Sigmoid colon (tissue), 4 donors: ENCODE measurements around the gene GUCA2A.
A peak's percentile ranks its signal among the peaks of the same experiment; 100 is the strongest.

ENCODE experiments used
- CTCF ChIP-seq, 4 experiments: fragments of 450-650 bp in 3 of 4; fragments of 200-600 bp in 1 of 4; IDR thresholded peaks; one replicate each; pipeline ENCODE4 v1.5.1; 2016 to 2019; ENCODE audit warnings: antibody characterized with exemption in 4 of 4, mild to moderate bottlenecking in 3 of 4, moderate library complexity in 2 of 4
- EP300 ChIP-seq, 4 donors: sonication (generic); formaldehyde crosslinking; IDR thresholded peaks; one replicate each; pipeline ENCODE4 v1.6.1; 2017; ENCODE audit warnings: antibody characterized with exemption in 4 of 4
- POLR2A ChIP-seq, 2 donors: fragments of 450-650 bp; IDR thresholded peaks; one replicate each; pipeline ENCODE4 v1.6.1; 2016; ENCODE audit warnings: antibody characterized with exemption in 2 of 2, mild to moderate bottlenecking in 2 of 2, moderate library complexity in 2 of 2
- POLR2AphosphoS5 ChIP-seq, 4 donors: sonication (generic); formaldehyde crosslinking; IDR thresholded peaks; one replicate each; pipeline ENCODE4 v1.6.1; 2017; ENCODE audit warnings: antibody characterized with exemption in 4 of 4

GRCh38 chr1:42179275-42179674 lies 14.7 kb upstream of the GUCA2A start:
- TF ChIP-seq EP300 (IDR thresholded peaks at IDR 0.05) (no peak), CTCF (IDR thresholded peaks at IDR 0.05) (no peak), POLR2A (IDR thresholded peaks at IDR 0.05) (no peak), POLR2AphosphoS5 (IDR thresholded peaks at IDR 0.05) (peak in 3 of 4 donors; percentile 15 to 45 (median 29))
